HL-60/S4 treated with retinoic acid at 250 ng/mL for 4 days and 3 days (cell line): Measurements from ENCODE around the gene PMM2.
"Not testable (repeated sequence)": the region's sequence is repeated elsewhere in the genome, so short reads cannot be mapped to it uniquely, and the experiment has no call there.

Experiments used
- in situ Hi-C: fragments of 300-500 bp; cut with MboI; formaldehyde crosslinking; loops from 2 replicates; pipeline ENCODE4 v1.7.0; 2022; ENCODE audit warnings: low sequenced_read_pairs

The PMM2 gene

GRCh38 chr16:8797364-8798173, at the start of gene PMM2, which contains the start of gene TMEM186:
TSS of gene PMM2 (plus strand) at chr16:8797839. CDS start at chr16:8797883, 44 bp downstream.
TSS of gene TMEM186 (minus strand) at chr16:8797639. CDS start at chr16:8797614, 25 bp downstream.
- in situ Hi-C loops: loop anchor here (25.0 kb wide), 1 partner anchor 235 kb away; no protein-coding TSS in a partner anchor

GRCh38 chr16:8748944-8749343, 48.7 kb upstream of the PMM2 start:
- in situ Hi-C loops: not testable (repeated sequence)

GRCh38 chr16:8751481-8752311, 45.9 kb upstream of the PMM2 start:
- in situ Hi-C loops: no loop called here

GRCh38 chr16:8752706-8753105, 44.9 kb upstream of the PMM2 start:
- in situ Hi-C loops: no loop called here

DNA sequence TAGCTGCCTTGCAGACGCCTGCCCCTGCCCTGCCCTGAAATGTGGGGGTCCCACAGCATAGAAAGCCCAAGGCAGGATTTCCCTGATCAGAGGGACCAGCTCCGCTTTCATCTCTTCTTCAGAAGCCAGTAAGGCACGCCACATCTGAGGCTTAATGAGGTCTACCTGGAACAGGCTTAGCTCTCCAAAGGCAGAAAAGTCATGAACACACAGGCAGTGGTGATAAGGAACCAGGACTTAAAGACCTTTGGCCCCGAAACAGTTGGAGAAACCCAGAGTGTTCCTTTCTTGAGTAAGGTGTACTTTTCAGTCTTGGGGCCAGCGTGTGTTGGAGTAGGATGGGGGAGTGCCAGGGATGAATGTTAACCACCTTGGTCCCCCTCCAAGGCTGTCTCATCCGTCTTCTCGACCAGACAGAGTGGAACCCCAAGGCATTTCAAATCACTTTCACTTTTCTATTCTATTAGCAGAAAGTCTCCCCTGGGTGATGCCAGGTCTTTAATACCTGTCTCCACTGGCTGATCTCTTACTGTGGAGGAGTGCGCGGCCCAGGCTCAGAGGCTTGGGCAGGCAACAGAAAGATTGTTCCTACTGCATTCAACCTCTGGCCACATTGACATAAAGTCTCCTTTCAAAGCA, 44.1 kb upstream of the PMM2 start:
- in situ Hi-C loops: no loop called here

GRCh38 chr16:8756755-8757154, 40.9 kb upstream of the PMM2 start:
- in situ Hi-C loops: no loop called here

DNA sequence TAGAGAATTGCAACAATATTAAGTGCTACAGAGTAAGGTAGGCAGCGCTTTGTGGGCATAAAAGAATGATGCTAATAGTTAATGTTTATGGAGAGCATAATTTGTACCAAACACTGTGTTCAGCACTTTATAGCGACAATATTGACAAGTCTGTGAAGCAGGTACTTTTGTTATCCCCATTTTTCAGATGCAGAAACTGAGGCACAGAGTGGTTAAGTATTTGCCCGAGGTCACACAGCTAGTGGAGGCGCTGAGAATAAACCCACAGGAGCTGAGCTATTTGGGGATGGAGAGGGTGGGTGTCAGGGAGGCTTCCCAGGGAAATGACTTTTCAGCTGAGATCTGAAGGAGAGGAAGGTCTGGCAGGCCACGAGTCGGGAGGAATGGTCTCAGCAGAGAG, 39.6 kb upstream of the PMM2 start:
- in situ Hi-C loops: no loop called here

- in situ Hi-C loops: no loop called here
Measured at GRCh38 chr16:8760021-8760420, 37.6 kb upstream of the PMM2 start.

DNA sequence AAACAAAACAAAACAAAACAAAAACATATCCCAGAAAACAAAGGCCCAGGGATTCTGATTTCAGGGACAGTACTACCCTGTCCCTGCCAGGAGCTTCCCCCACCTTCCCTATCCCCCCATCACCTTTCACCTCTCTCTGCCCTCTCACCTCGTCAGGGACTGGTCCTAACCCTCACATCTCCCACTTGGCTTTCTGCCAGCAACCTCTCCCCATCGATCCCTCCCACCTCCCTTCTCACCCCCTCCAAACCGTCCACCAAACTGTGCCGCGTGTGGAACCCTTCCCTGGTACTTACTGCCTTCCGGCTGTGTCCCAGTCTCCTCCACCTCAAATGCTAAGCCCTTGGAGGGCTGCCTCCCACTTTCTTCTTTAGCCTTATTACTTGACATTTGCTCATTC, 36.6 kb upstream of the PMM2 start:
- in situ Hi-C loops: no loop called here

GRCh38 chr16:8762254-8762653, 35.4 kb upstream of the PMM2 start:
- in situ Hi-C loops: no loop called here

- in situ Hi-C loops: no loop called here
Measured at GRCh38 chr16:8763083-8763482, 34.6 kb upstream of the PMM2 start.

DNA sequence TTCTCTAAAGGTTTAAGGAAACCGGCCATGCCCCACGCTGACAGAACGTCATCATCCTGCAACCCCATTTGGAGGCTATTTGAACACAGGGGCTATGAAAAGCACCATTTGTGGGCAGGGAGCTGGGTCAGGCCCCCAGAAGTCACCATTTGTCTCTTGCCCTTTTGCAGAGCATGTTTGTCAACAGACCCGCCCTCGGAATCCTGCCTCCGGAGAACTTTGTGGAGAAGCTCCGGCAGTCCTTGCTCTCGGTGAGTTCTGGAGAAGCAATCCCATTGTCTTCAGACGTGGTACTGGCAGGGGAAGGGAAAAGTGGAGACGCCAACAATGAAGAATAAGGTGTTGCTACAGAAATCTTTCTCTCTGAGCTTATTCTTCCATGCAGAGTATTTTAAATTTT, 33.7 kb upstream of the PMM2 start:
- in situ Hi-C loops: no loop called here

DNA sequence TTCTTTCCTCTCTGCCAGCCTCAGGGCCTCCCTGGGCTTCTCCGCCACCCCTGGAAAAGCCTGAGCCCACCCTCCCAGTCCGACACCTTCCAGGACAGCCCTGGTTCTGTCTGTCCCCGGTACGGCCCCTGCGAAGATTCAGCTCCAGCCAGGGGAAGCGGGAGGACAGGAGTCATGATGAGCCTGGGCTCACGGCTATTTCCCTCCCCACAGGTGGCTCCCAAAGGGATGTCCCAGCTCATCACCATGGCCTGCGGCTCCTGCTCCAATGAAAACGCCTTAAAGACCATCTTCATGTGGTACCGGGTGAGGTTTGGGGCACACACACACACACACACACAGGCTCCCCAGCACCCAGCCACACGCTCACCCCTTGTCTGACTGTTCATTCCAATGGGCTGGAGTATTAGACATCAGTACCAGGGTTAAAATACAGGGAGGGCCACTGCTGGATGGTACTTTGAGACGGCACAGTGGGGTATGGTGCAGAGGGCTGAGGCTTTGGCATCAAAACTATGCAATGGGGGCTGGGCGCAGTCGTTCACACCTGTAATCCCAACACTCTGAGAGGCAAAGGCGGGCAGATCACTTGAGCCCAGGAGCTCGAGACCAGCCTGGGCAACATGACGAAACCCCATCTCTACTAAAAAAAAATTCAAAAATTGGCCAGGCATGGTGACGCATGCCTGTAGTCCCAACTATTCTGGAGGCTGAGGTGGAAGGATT, 33.0 kb upstream of the PMM2 start:
- in situ Hi-C loops: no loop called here

DNA sequence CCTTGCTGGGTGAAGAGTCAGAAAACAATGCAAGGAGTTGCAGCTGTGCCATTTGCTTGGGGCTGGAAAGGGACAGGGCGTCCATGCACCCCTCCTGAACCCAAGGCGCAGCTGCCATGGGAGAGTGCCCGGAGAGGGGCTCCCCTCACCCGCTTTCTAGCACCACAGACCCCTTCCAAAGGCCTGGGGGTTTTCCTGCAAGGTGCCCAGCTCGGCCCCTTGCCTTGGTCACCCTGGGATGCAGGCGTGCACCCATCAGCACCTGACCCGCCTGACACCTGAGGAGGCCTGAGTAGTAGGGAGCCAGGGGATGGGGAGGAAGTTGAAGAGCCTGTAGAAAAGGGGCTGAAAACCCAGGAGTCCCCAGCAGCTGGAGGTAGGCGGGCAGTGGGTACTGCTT, 30.5 kb upstream of the PMM2 start:
- in situ Hi-C loops: no loop called here

- in situ Hi-C loops: no loop called here
Measured at GRCh38 chr16:8768283-8768682, 29.4 kb upstream of the PMM2 start.

GRCh38 chr16:8768692-8769091, 28.9 kb upstream of the PMM2 start:
- in situ Hi-C loops: no loop called here

- in situ Hi-C loops: no loop called here
Measured at GRCh38 chr16:8773537-8773936, 24.1 kb upstream of the PMM2 start.

DNA sequence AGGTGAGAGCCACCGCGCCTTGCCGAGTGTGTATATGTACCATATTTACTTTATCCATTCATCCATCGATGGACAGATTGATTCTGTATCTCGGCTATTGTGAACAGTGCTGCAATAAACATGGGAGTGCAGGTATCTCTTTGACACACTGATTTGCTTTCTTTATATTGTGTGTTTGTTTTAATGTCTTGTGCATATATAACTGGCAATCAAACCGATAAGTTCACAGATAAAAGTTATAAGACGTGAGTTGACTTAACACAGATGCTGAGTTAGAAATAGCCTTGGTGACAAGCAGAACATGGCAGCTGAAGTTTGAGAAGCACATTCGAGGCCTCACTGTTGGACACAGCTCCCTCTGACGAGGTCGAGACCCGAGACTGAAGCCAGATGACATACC, 23.4 kb upstream of the PMM2 start:
- in situ Hi-C loops: no loop called here

- in situ Hi-C loops: loop anchor here (25.0 kb wide), 1 partner anchor 213 kb away; no protein-coding TSS in a partner anchor
Measured at GRCh38 chr16:8775359-8775758, 22.3 kb upstream of the PMM2 start.

GRCh38 chr16:8776129-8776584, 21.5 kb upstream of the PMM2 start:
- in situ Hi-C loops: loop anchor here (25.0 kb wide), 1 partner anchor 214 kb away; no protein-coding TSS in a partner anchor
